HCT116 (cell line): Measurements from ENCODE around the gene AKAP9. TPM values are rescaled to one million over a fixed set of nuclear protein-coding genes. Genes with fewer than 3 reads are reported as not detected.

Source experiments
- ATAC-seq: fragments of 200-7000 bp; cut with Tn5 transposase; 2 replicates; pipeline ENCODE4 v1.9.1; 2020; ENCODE audit warnings: mild to moderate bottlenecking, moderate library complexity
- BruUV-seq: library from RNA; stranded (reverse); fragments of 400-500 nt; replicated peaks from 2 replicates; lab custom pipeline; 2021; lab: Mats Ljungman, UMichigan
- CTCF ChIA-PET: fragments of 300-600 bp; sonication (Branson Sonifier 250); formaldehyde crosslinking; loops from one replicate; lab custom pipeline; 2021; ENCODE audit warnings: antibody characterized with exemption; lab: Charles Lee
- POLR2A ChIA-PET: fragments of 300-600, 350-600 bp; sonication (Branson Sonifier 250); formaldehyde crosslinking; loops from one replicate; lab custom pipeline; 2021; ENCODE audit warnings: antibody characterized with exemption; lab: Charles Lee
- RAD21 ChIA-PET, 2 experiments: fragments of 300-600 bp; sonication (Branson Sonifier 250); formaldehyde crosslinking; loops; one replicate each; lab custom pipeline; 2023; ENCODE audit warnings: low total read pairs in 2 of 2; ENCODE audit not compliant: uncharacterized antibody in 2 of 2, unreplicated experiment in 2 of 2, low non-redundant PET in 1 of 2; lab: Charles Lee
- DNase-seq: peaks from one replicate; pipeline ENCODE4 v3.0.0-alpha.2; 2010; ENCODE audit warnings: low read depth, low spot score
- H2AFZ ChIP-seq: fragments of 200-600 bp; shearing (Covaris generic), sonication (generic); 2 replicates; pipeline ENCODE4 v1.6.1; 2017; ENCODE audit warnings: low read depth, mixed run types, mixed read lengths, antibody characterized with exemption, low read length; ENCODE audit not compliant: poor library complexity, severe bottlenecking
- H3K27ac ChIP-seq: 2 replicates; pipeline ENCODE4 v1.5.1; 2012; ENCODE audit warnings: low read depth, low read length
- H3K27me3 ChIP-seq: fragments of 200-600 bp; sonication (generic); 2 replicates; pipeline ENCODE4 v1.6.1; 2016; ENCODE audit warnings: mixed run types, low read length, mixed read lengths; ENCODE audit not compliant: insufficient read depth
- H3K36me3 ChIP-seq, 2 experiments: fragments of 200-500 bp in 1 of 2; fragments of 200-600 bp in 1 of 2; sonication (Bioruptor generic) in 1 of 2; sonication (generic) in 1 of 2; 2 replicates each; pipeline versions ENCODE4 v1.5.1 to v1.6.1; 2014 to 2016; ENCODE audit warnings: low read length in 2 of 2, inconsistent platforms in 1 of 2, mixed read lengths in 1 of 2, mixed run types in 1 of 2; ENCODE audit not compliant: insufficient read depth in 2 of 2, control insufficient read depth in 1 of 2
- H3K4me1 ChIP-seq, 2 experiments: fragments of 200-600 bp in 1 of 2; sonication (generic) in 1 of 2; 2 replicates each; pipeline versions ENCODE4 v1.5.1 to v1.6.1; 2012 to 2017; ENCODE audit warnings: low read length in 2 of 2, inconsistent platforms in 1 of 2, mild to moderate bottlenecking in 1 of 2, mixed read lengths in 1 of 2, mixed run types in 1 of 2, moderate library complexity in 1 of 2; ENCODE audit not compliant: insufficient read depth in 2 of 2, control insufficient read depth in 1 of 2
- H3K4me2 ChIP-seq: fragments of 200-600 bp; sonication (generic); 2 replicates; pipeline ENCODE4 v1.6.1; 2017; ENCODE audit warnings: mixed run types, low read length, mixed read lengths
- H3K4me3 ChIP-seq, 2 experiments: fragments of 200-600 bp in 1 of 2; sonication (generic) in 1 of 2; replicated peaks in 1 of 2; 2 replicates each; pipeline ENCODE4 v1.5.1; 2011 to 2016; ENCODE audit warnings: low read length in 2 of 2, control low read depth in 1 of 2, low read depth in 1 of 2, mild to moderate bottlenecking in 1 of 2, mixed read lengths in 1 of 2, mixed run types in 1 of 2
- H3K79me2 ChIP-seq: fragments of 200-600 bp; sonication (generic); 2 replicates; pipeline ENCODE4 v1.6.1; 2017; ENCODE audit warnings: mild to moderate bottlenecking, mixed run types, low read length, moderate library complexity, mixed read lengths; ENCODE audit not compliant: insufficient read depth
- H3K9ac ChIP-seq: fragments of 200-600 bp; sonication (generic); 2 replicates; pipeline ENCODE4 v1.6.1; 2016; ENCODE audit warnings: low read length, mixed read lengths
- H3K9me2 ChIP-seq: fragments of 200-600 bp; sonication (generic), shearing (Covaris generic); 2 replicates; pipeline ENCODE4 v1.6.1; 2017; ENCODE audit warnings: mixed run types, mild to moderate bottlenecking, moderate library complexity; ENCODE audit not compliant: insufficient read depth
- H3K9me3 ChIP-seq, 2 experiments: fragments of 200-500 bp in 1 of 2; fragments of 200-600 bp in 1 of 2; sonication (Bioruptor generic) in 1 of 2; sonication (generic) in 1 of 2; 2 replicates each; pipeline ENCODE4 v1.6.1; 2014 to 2017; ENCODE audit warnings: low read length in 2 of 2, mixed read lengths in 2 of 2, inconsistent platforms in 1 of 2, low read depth in 1 of 2, mild to moderate bottlenecking in 1 of 2, mixed run types in 1 of 2, moderate library complexity in 1 of 2; ENCODE audit not compliant: control insufficient read depth in 1 of 2, insufficient read depth in 1 of 2
- H4K20me1 ChIP-seq: fragments of 200-600 bp; sonication (generic), shearing (Covaris generic); 2 replicates; pipeline ENCODE4 v1.6.1; 2017; ENCODE audit warnings: mixed run types, mild to moderate bottlenecking, moderate library complexity; ENCODE audit not compliant: insufficient read depth
- CEBPB ChIP-seq: IDR thresholded peaks from 2 replicates; pipeline ENCODE4 v1.6.1; 2012; ENCODE audit warnings: low read depth
- EGR1 ChIP-seq: IDR thresholded peaks from 2 replicates; pipeline ENCODE4 v1.6.1; 2012; ENCODE audit warnings: low read depth
- ELF1 ChIP-seq: IDR thresholded peaks from 2 replicates; pipeline ENCODE4 v1.6.1; 2012; ENCODE audit warnings: low read depth, borderline replicate concordance
- EZH2phosphoT487 ChIP-seq: fragments of 200-600 bp; IDR thresholded peaks from 2 replicates; pipeline ENCODE4 v1.6.1; 2018; ENCODE audit warnings: antibody characterized with exemption, borderline replicate concordance
- FOSL1 ChIP-seq: IDR thresholded peaks from 2 replicates; pipeline ENCODE4 v1.6.1; 2012; ENCODE audit warnings: low read depth
- JUND ChIP-seq: IDR thresholded peaks from 2 replicates; pipeline ENCODE4 v1.6.1; 2012
- POLR2A ChIP-seq: IDR thresholded peaks from 2 replicates; pipeline ENCODE4 v1.7.0; 2011; ENCODE audit warnings: borderline replicate concordance; ENCODE audit not compliant: insufficient read depth, insufficient read length; ENCODE audit errors: extremely low read depth
- POLR2AphosphoS5 ChIP-seq: IDR thresholded peaks from 2 replicates; pipeline ENCODE4 v1.6.1; 2011; ENCODE audit warnings: mild to moderate bottlenecking, low read depth, low read length, moderate library complexity
- RAD21 ChIP-seq: IDR thresholded peaks from 2 replicates; pipeline ENCODE4 v1.6.1; 2012; ENCODE audit warnings: low read depth, mild to moderate bottlenecking
- SIN3A ChIP-seq: IDR thresholded peaks from 2 replicates; pipeline ENCODE4 v1.6.1; 2012; ENCODE audit warnings: low read depth
- TCF7L2 ChIP-seq: IDR thresholded peaks from 2 replicates; pipeline ENCODE4 v1.7.0; 2011; ENCODE audit warnings: borderline replicate concordance, inconsistent platforms; ENCODE audit not compliant: insufficient read depth, insufficient read length; ENCODE audit errors: extremely low read depth
- YY1 ChIP-seq: IDR thresholded peaks from 2 replicates; pipeline ENCODE4 v1.6.1; 2011; ENCODE audit warnings: low read length, low read depth, moderate library complexity, mild to moderate bottlenecking; ENCODE audit not compliant: insufficient replicate concordance; ENCODE audit errors: extremely low read depth
- ZBTB33 ChIP-seq: IDR thresholded peaks from 2 replicates; pipeline ENCODE4 v1.6.1; 2011; ENCODE audit warnings: mild to moderate bottlenecking, low read length, moderate library complexity; ENCODE audit not compliant: insufficient replicate concordance; ENCODE audit errors: extremely low read depth
- intact Hi-C: fragments of 100-400 bp; cut with micrococcal nuclease; formaldehyde crosslinking; loops from 2 replicates; pipeline ENCODE4 v1.10.0; 2022
- total RNA-seq: library from RNA; stranded (reverse); gene quantifications from one replicate; pipeline ENCODE4 v1.2.1, GENCODE V29; 2021; ENCODE audit not compliant: unreplicated experiment
- TF ChIP-seq, protein P1 (sequence below): IDR thresholded peaks from 2 replicates; pipeline ENCODE4 v1.6.1; 2012
- TF ChIP-seq, protein P2 (sequence below): IDR thresholded peaks from 2 replicates; pipeline ENCODE4 v1.6.1; 2012; ENCODE audit warnings: low read depth

The AKAP9 gene
- total RNA-seq, 1 experiment from 2014 or later, result 32.6 TPM

- Histone ChIP-seq H3K9me3 (no peaks in the 10 kb centered on the region), H3K4me3 (no peak overlapping the region), H3K9me2 (no peaks in the 10 kb centered on the region), H3K4me2 (no peak overlapping the region), H3K9ac (no peak overlapping the region), H3K4me1 (no peaks in the 10 kb centered on the region; a peak in 1 of 4 replicates), H2AFZ (no peak overlapping the region), H3K79me2 (peaks cover 63% of the 10 kb centered on the region), H3K36me3 (no peaks in the 10 kb centered on the region), H3K27me3 (no peaks in the 10 kb centered on the region), H3K27ac (no peak overlapping the region), H4K20me1 (no peaks in the 10 kb centered on the region)
- DNase-seq (no peak), ATAC-seq (no peak)
- ChIA-PET RAD21 (no interaction called here), POLR2A (no interaction called here), CTCF (no interaction called here)
- no TSS peak for BruUV-seq
- intact Hi-C loops, result no loop called here
- TF ChIP-seq EGR1, result no peak
- TF ChIP-seq, protein P1, sequence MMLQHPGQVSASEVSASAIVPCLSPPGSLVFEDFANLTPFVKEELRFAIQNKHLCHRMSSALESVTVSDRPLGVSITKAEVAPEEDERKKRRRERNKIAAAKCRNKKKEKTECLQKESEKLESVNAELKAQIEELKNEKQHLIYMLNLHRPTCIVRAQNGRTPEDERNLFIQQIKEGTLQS, result no peak
- TF ChIP-seq YY1, result no peak
These were observed 7.3 kb downstream of the AKAP9 start for GRCh38 chr7:91947948-91948347.

DNA sequence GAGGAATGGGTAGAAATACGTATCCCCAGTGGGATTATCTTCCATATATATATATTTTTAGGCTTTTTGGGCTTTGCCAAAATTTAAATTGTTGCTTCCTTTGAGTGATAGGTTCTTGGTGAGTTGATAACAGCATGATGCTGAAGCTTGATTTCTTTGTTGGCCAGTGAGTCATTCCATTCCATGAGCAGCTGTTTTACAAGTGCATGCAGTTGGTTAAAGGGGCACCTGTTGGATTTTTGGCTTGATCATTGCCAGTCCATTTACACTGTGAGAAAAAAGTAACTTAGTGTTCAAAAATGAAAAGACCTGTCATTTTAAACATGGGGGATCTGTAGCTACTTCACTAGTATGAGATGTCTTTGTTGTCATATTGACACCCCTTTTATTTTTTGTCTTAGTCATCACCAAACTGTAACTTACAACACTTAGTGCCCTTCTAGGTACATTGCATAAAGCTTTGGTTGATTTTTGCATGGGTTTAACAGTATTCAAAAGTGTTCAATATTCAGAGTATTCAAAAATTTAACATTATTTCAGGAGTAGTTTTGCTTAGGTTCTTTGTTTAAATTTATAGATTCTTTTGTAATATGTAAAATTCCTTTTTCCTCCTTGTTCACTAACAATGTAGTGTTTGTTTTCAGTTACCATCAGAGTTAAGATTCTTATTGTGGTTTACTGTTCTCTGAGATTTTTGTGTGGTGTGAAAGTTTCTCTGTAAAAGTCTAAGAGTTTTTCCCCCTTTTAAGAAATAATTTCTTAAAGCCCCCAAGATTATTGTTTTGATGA is 8.8 kb downstream of the AKAP9 start:
- H3K36me3 ChIP-seq, result no peaks in the 10 kb centered on the region
- no TSS peak for BruUV-seq
- H3K9me3 ChIP-seq, result no peaks in the 10 kb centered on the region
- H3K9ac ChIP-seq, result no peak overlapping the region
- H2AFZ ChIP-seq, result no peak overlapping the region
- ATAC-seq (no peak), DNase-seq (no peak)
- POLR2A ChIA-PET, result no interaction called here
- no peak overlapping the region for H3K27ac ChIP-seq
- no peaks in the 10 kb centered on the region for H3K9me2 ChIP-seq
- H3K4me3 ChIP-seq, result no peak overlapping the region
- H3K27me3 ChIP-seq, result no peaks in the 10 kb centered on the region
- H3K79me2 ChIP-seq, result peaks cover 55% of the 10 kb centered on the region
- no peaks in the 10 kb centered on the region for H4K20me1 ChIP-seq
- CTCF ChIA-PET, result no interaction called here
- no peaks in the 10 kb centered on the region; a peak in 1 of 4 replicates for H3K4me1 ChIP-seq
- H3K4me2 ChIP-seq, result no peak overlapping the region
- intact Hi-C loops, result no loop called here
- RAD21 ChIA-PET, result no interaction called here
- TF ChIP-seq JUND, result no peak
- no peak for TF ChIP-seq ELF1
- TF ChIP-seq ZBTB33, result no peak
- TF ChIP-seq EZH2phosphoT487, result no peak
- TF ChIP-seq, protein P2, sequence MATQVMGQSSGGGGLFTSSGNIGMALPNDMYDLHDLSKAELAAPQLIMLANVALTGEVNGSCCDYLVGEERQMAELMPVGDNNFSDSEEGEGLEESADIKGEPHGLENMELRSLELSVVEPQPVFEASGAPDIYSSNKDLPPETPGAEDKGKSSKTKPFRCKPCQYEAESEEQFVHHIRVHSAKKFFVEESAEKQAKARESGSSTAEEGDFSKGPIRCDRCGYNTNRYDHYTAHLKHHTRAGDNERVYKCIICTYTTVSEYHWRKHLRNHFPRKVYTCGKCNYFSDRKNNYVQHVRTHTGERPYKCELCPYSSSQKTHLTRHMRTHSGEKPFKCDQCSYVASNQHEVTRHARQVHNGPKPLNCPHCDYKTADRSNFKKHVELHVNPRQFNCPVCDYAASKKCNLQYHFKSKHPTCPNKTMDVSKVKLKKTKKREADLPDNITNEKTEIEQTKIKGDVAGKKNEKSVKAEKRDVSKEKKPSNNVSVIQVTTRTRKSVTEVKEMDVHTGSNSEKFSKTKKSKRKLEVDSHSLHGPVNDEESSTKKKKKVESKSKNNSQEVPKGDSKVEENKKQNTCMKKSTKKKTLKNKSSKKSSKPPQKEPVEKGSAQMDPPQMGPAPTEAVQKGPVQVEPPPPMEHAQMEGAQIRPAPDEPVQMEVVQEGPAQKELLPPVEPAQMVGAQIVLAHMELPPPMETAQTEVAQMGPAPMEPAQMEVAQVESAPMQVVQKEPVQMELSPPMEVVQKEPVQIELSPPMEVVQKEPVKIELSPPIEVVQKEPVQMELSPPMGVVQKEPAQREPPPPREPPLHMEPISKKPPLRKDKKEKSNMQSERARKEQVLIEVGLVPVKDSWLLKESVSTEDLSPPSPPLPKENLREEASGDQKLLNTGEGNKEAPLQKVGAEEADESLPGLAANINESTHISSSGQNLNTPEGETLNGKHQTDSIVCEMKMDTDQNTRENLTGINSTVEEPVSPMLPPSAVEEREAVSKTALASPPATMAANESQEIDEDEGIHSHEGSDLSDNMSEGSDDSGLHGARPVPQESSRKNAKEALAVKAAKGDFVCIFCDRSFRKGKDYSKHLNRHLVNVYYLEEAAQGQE, result no peak
- no peak for TF ChIP-seq POLR2AphosphoS5
- TF ChIP-seq TCF7L2, result no peak
- TF ChIP-seq POLR2A, result no peak
- no peak for TF ChIP-seq FOSL1
- no peak for TF ChIP-seq SIN3A
- no peak for TF ChIP-seq RAD21
- TF ChIP-seq CEBPB, result no peak
